GM18526 (cell line): ENCODE measurements around the gene ERBIN.

Experiments used
- POLR2A ChIP-seq: IDR thresholded peaks from 3 replicates; pipeline ENCODE4 v1.6.1; 2011; ENCODE audit not compliant: insufficient read length; ENCODE audit errors: extremely low read depth

ERBIN gene

GRCh38 chr5:66129144-66129543 lies 202.8 kb downstream of the ERBIN start:
- no peak for TF ChIP-seq POLR2A

DNA sequence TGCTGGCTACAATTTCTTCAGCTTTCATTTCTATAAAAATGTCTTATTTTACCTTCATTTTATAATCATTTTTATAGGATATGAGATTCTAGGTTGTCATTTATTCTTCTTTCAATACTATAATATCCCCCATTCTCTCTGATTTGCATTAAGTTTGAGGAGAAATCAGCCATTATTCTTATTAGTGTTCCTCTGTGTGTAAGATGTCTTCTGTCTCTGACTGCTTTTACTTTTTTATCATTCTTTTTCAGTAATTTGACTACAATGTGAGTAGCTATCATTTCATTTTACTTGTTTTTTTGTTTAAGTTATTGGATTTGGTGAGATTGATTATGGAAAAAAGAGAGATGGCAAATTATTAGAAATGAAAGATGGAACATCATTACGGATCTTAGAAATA lies 204.1 kb downstream of the ERBIN start:
- TF ChIP-seq POLR2A: no peak
